Kidney tubule cell (primary cell): ENCODE data around the gene CNKSR3.

Source experiments
- DNase-seq: peaks from one replicate; pipeline ENCODE4 v3.0.0-alpha.2; 2018; ENCODE audit warnings: low spot score

Gene CNKSR3

DNA sequence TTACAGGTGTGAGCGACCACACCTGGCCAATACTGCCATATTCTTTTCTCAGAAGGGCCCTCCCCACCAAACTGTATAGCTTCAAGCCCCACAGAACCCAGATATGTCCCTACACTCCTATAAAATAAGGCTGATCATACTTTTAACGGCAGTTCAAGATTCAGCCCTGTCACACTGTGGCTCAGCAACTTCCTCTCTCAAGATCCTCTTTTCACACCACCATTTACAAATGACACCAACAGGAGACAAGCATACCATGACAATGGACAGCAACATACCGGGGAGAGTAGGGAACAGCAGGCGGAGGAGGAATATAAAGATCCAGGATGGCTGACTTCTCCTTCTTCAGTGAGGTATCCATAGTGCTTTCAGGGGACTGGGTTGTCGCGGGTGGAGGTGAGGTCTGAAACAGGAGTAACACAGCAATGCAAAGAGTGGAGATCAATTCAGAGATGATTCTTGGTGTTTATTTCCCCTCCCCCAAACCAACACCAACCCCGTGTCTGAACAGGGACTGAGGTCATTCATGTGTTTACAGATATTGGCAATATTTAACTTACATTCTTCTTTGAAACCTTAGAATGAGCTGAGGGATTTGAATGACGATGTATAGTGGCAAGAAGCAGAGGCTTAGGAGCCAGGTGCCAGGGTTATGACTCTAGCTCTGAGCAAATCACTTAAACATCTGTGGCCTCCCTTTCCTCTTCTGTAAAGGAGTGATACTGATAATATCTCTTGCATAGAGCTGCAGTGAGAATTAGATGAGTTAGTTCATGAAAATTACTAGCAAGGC lies 96.3 kb downstream of the CNKSR3 start:
- DNase-seq: peak; percentile 94

DNA sequence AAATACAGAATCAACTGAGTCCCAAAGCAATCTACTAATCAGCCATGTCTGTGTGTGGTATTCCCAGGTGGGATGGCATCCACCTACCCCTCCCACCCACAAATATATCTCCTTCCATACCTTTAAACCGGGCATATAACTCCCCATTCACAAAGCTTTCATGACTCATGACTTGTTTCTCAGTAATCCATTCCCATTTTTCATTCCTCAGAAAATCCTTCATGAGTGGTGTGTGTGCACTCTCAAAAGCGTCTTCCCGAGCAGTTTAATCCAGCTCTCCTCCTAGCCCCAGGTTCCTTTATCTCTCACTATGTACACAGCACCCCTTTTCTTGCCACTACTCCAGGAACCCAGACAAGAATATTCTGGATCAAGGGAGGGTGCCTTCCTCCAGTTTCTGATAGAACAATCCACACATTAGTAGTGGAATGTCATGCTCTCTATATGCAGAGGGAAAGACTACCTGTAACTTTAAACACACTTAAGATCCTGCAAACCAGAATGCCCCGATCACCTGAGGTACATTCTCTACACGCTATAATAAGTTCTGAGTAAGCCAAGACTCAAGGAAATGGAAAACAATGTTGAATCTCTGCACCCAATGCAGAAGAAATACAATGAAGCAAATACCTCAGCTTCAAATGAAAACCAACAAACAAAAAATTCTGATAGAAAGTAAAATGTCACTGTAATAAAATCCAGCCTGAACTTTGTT lies 98.2 kb downstream of the CNKSR3 start:
- DNase-seq: peak; percentile 55

DNA sequence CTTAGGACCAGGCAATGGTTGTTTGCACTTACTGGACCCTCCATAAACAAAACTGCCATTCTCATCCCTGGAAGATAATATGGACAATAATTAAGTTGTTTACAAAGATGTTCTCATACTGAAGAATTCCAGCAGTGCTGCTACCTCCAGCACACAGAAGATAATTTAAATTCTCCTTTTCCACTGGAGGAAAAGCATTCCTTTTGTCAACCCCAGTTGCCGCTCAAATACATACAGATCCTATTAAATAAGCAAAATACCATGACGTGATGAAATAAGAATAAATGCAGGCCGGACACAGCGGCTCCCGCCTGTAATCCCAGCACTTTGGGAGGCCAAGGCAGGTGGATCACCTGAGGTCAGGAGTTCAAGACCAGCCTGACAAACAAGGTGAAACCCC lies 99.4 kb downstream of the CNKSR3 start:
- DNase-seq: no peak

DNA sequence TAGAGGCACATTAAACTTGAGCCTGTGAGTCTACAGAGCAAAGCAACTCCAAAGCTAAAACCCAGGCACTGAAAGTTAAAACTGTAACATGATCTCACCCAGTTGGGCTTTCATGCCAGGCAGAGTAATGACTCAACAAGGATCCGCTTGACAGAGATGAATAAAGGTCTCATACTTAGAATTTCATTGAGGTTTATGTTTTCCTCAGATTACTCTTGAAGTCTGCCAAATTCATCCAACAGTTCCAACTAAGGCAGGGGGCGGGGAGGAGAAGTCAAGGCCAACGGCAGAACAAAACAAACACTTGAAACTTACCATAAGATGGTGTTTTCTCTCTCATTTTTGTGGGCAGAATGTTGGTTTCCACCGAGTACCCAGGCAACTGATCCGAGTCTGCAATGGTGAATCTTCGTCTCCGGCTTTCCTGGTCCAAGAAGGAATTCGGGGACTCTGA lies 99.8 kb downstream of the CNKSR3 start:
- DNase-seq: peak; percentile 98

DNA sequence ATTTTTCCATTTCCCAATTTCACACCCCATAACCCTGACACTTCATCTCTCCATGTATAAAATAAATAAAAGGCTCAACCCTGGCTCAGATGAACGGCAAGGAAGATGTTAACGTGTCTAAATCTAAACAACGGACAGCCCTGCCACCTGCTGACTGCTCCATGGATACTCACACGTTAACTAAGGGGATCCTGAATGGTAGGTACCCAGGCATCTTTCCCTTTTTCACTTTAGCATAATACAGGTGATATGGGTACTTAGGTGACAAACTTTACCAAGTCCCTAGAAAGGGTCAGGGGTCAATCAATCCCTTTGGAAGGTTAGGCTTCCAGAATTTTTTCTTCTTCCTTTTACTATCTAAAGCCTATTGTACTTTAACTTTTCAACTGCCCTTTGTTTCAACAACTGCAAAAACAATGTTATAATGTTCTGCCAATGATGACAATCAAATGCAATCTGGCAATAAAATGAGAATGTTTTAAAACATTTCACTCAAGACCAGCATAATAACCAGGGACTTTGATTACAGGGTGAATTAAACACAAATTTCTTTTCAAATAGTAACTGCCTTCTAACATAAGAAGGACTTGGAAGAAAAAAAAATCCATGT lies 101.5 kb downstream of the CNKSR3 start:
- DNase-seq: peak; percentile 37

DNA sequence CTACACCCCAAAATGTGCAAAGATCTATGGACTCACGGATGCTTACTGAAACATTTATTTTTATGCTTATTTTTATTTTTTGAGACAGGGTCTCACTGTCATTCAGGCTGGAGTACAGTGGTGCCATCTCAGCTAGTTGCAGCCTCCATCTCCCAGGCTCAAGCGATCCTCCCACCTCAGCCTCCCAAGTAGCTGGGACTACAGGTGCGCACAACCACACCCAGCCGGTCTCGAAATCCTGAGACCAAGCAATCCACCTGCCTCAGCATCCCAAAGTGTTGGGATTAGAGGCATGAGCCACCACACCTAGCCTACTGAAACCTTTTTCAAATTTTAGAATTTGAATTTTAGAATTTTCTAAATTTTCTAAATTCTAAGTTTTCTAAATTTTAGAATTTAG lies 103.0 kb downstream of the CNKSR3 start:
- no peak for DNase-seq

DNA sequence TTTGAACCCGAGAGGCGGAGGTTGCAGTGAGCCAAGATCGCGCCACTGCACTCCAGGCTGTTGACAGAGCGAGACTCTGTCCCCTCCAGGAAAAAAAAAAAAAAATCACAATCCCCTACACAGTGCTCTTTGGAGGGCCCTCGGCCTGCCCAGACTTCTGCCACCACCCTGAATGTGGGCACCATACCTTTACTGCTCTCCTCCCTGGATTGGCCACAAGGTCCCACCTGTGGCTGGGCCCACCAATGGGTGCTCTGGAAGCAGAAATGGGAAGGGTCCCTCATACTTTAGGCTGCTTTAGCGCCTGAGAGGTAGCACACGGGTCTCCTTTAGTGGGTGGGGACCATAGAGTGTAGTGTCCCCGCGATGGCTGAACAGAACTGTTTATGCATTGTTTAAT lies 103.6 kb downstream of the CNKSR3 start:
- no peak for DNase-seq

DNA sequence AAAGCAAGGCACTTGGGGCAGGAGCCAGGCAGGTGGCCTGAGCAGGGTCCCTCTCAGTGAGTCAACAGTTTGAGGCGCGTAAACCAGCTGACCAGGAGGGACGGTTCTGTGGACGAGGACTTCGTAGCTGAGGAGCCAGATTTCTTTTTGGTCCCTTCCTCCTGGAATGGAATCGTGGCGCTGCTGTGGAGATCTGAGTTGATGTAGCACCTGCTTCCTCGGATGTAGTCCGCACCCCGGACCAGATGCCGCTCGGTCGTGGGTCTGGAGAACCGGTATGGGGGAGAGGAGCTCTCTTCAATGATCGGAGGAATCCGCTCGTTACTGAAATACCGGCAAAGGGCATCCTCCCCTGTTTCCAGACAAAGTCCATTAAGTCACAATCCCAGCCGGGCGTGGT lies 104.2 kb downstream of the CNKSR3 start:
- no peak for DNase-seq

DNA sequence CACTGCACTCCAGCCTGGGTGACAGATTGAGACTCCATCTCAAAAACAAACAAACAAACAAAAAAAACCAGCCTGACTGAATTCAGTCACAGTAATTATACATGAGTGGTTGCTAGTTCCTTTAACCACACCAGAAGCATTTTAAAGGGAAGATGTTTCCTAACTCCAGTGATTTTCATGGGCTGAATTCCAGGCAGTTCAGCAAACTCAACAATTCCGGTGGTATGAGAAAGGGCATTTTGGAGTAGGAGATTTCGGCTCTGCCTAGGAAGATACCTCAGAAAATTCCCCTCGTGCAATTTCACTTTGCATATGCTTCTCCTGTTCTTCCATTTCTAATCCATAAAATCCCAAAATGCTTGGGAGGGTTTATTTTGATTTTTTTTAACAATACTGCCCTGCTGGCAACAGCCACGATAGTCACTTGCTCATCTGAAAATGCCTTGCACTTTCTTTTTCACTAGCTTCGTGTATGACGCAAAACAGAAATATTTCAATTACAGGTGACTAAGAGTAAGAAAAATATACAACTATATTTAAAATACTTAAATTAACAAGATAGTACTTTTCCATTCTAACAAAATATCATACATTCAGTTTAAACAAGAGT lies 105.6 kb downstream of the CNKSR3 start:
- DNase-seq: peak; percentile 39

DNA sequence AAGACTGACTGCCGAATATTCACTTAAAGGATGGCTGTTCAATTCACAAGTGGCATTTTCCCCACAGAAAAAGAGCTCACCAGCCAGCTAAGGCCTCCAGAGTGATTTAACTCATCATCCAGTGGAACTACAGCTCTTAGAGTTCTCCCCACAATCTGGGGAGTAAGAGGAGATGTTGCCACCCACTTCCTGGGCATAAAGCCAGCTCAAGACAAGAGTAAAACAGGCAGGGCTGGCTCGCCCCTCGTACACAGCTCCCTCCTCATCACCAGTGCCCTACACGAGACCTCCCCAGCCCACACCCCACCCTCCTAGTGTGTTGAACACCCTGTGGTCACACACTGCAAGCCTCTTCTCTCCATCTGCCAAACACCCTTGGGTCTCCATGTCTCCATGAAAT lies 106.7 kb downstream of the CNKSR3 start:
- peak; percentile 68 for DNase-seq

DNA sequence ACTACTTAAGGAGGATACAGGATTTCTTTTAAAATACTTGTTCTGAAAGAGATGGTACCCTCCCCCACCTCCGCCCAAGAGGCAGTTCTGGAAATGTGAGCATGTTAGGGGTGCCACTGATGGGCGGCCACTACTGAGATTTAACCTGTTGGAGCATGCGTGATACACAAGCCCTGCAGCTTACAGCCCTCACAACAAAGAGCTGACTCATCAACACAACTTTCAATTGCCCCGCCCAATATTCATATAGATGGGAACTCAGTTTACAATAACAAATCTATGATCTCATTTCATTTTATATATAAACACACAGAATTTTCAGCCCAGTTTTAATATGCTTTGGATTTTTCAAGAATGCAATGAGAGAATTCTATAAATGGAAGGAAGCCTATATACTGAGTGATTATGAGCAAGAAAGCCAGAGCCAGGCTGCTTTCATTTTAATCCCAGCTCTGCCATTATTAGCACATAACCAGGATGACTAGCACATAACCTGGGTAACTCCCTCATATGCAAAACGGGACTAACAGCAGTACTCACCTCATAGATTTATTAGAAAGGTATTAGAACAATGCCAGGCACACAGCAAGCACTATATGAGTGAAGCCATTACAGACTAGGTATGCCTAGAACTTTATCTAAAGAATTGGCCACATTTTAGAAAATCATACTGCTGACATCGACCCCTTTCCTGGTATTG lies 108.3 kb downstream of the CNKSR3 start:
- no peak for DNase-seq

DNA sequence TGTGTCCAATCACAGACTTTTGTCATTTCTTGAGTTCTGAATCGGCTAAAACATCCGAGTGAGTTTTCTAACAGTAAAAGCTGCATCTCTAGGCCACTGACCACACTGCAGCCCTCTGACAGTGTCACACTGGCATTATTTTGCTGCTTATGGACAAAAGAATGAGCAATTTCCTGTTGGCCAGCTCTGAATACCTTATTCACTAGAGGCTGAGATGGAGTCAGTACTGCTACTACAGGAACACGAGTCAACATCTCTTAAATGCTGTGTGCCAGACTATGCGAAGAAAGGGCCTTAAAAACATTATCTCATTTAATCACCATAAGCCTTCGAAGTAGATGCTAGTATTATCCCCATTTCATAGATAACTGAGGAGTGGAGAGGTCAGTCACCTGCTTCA lies 111.4 kb downstream of the CNKSR3 start:
- DNase-seq: peak; percentile 76

DNA sequence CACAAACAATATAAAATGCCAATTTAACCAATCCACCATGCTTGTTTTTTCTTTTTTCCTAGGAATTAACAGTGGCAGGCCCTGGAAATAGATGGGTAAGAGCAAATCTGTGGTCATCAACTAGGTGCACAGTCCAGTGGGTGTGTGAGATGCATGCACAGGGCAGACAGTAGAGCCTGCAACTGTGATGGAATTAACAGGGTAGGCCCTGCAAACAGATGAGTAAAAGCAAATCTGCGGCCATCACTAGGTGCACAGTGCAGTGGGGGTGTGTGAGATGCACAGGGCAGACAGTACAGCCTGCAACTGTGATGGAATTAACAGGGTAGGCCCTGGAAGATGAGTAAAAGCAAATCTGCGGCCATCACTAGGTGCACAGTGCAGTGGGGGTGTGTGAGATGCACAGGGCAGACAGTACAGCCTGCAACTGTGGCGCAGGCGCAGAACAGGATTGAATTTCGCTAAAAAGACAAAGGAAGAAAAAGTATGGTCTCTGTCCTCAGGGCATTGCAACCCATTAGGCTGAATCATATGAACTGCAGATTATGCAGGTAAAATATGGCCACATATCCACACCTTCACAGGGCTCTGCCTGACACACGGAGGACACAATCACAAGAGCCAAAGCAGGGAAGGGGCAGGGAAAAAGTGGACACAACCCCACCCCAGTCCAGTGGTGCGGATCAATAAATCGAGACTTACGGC lies 112.8 kb downstream of the CNKSR3 start:
- no peak for DNase-seq

DNA sequence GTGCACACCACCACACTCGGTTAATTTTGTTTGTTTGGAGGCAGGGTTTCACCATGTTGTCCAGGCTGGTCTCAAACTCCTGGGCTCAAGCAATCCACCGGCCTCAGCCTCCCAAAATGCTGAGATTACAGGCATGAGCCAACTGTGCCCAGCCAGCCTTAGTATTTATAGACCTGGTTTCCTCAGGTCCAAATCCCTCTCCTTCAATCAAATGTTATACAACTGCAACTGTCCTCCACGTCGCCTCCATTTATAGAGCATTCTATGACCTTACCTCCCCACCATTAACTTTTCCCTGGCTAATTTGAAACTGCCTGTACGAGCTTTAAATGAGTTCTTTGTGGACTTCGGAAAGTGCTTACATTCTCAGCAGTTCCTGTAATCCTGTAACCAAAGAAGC lies 114.6 kb downstream of the CNKSR3 start:
- DNase-seq: no peak

DNA sequence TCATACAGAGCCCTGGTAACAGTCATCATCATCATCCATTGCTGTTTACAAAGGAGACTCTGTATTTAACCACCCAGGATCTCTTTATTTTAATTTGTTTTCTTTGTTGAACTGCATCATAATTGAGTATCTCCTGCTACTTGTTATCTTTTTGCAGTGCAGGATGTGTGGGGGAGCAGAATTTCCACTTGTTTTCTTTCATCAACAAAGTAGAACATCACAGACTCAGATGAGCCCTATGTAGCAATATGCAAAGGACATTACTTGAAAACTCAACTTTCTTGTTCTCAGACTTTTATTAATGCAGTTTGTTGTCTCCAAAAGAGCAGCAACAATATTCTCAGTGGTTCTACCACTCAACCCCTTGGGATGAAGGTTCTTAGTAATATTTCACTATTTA lies 115.2 kb downstream of the CNKSR3 start:
- DNase-seq: no peak

DNA sequence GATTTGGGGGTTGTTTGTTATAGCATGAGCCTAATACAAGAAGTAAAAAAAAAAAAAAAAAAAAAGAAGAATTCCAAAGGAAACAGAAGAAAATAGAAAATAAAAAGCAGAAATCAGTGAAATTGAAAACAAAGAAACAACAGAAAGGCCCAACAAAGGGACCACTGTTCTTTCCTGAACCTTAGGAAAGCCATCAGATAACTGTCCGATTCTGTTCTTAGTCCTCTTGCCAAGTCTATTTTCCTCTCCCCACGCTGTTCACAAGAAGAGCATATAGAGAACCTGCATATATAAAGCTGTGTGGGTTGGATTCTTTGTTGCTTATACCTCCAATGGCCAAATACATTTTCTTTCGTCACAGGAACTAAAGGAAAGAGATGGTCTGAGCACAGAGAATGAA lies 115.9 kb downstream of the CNKSR3 start:
- no peak for DNase-seq

DNA sequence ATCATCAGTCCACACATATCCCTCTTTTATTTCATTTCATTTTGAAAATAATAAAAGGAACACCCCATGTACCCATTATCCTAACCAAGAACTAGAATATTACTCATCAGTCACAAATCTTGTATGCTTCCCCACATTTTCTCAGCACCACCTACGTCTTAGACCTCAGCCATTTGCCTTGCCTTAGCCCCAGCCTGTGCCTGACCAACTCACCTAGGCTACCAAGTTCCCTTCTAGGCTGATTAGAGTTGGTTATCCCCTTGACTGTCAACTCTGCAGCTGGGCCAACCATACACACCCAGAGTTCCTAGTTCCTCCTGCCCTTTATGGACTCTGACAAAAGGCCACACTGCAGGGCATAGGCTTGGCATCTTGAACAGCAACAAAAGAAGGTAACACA lies 120.5 kb downstream of the CNKSR3 start:
- DNase-seq: no peak

DNA sequence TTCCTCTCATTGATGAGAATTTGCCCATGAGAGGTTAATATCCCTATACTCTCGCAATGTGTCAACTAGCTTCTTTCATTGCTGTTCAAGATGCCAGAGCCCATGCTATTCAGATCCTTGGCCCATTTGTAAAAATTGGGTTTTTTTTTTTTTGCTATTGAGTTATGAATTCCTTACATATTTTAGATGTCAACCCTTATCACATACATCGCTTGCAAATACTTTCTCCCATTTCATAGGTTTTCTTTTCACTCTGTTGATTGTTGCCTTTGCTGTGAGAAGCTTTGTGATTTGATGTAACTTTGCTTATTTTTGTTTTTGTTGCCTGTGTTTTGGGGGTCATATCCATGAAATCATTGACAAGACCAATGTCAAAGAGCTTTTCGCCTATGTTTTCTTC lies 121.7 kb downstream of the CNKSR3 start:
- DNase-seq: no peak

DNA sequence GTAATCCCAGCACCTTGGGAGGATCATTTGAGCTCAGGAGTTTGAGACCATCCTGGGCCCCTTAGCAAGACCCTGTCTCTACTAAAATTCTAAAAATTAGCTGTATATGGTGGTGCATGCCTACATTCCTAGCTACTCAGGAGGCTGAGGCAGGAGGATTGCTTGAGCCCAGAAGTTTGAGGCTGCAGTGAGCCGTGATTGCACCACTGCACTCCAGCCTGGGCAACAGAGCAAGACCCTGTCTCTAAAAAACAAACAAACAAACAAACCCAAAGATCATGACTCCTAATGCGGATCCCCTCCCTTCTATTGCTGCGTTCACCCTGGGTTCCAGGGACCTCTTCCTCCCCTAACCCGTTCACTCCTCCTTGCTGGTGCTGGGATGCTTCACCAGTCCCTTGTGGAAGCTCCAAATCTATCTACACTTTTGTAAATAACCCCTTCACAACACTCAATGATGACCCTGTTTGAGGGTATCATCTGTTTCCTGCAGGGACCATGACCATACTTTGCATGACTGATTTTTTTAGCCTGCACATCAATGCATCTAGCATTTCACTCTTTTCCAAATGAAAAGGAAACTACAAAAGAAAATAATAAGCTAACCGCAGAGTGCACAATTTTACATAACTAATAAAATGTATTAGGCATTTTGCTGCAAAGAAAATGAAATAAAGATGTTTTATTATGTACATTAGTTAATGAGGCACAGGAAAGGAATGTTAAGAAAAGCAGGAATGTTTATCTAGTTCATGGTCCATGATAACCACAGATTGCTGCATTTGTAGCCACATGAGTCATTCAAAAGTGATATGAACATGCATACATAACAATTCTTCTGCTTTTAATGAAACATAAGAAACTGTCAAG lies 123.4 kb downstream of the CNKSR3 start:
- peak; percentile 85 for DNase-seq

DNA sequence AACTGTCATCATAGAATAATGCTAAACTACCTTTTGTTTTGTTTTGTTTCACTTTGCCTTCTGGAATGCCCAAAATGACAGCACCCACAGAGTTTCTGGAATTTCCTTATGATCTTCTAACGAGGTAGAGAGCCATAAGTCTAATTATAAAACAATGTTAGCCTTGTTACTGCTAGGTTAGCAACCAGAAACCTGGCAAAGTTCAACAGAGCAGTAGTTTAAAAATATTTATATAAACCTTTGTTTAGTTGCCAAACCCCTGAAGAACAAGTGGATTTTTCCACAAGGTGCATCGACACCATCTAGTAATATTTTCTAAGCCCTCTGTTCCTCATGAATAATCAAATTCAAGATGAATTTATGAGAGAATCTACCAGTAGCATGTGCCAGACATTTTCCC lies 126.3 kb downstream of the CNKSR3 start:
- peak; percentile 49 for DNase-seq
